A549 treated with AZD2906 at 1 μM for 4 hours (cell line): ENCODE data around the gene NCOR2. TPM values are rescaled to one million over a fixed set of nuclear protein-coding genes. Genes with fewer than 3 reads are reported as not detected.

Experiments used
- total RNA-seq: library from RNA; stranded (reverse); fragments of 200-300 nt; extraction: Qiagen RNA extraction; gene quantifications from 5 replicates; pipeline ENCODE4 v1.2.3, GENCODE V29; 2022

The NCOR2 gene
- 158 to 213 TPM (median 175 TPM) in 5 replicates for total RNA-seq

DNA sequence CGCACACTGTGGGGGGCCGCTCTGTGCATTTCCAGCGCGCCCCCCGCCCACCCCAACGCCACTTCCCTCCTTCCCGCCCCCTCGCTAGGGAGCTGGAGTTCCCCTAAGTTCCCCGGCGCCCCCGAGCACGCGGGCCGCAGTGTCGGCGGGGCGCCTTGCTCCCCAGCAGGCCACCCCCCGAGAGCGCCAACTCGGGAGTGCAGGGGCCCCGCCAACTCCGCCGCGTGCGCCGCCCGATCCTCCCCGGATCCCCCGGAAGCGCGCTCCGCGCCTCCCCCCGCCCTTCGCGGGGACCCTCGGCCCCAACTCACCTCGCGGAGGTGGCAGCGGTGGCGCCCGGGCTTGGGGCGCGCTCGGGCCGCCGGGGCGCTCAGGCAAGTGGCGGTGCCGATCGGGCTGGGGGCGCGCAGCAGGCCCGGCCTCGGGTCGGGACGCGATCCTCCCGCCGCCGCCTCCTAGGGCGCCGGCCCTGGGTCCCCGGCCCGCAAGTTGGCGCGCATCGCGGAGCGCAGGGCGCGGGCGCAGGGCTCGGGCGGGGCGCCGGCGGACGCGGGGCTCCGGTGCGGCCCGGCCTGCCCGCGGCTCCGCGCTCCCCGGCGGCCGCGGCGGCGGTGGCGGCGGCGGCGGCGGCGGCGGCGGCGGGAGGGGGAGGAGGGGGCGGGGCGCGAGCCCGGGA is at the start of gene NCOR2:
Gene NCOR2 (minus strand): TSS at position 616 of the 676 bp plus-strand sequence. CDS start 72,361 bp downstream, outside the sequence.

